Vein endothelial cell (primary cell): ENCODE results near the gene PRPF39. TPM values are rescaled to one million over a fixed set of nuclear protein-coding genes. Genes with fewer than 3 reads are reported as not detected.

ENCODE experiments used
- small RNA-seq: library from RNA; depleted of rRNA; stranded (forward); fragments of <200 nt; gene quantifications from one replicate; pipeline ENCODE3, GENCODE V24; 2012
- total RNA-seq: library from RNA; depleted of rRNA; stranded (reverse); fragments of >200 nt; gene quantifications from 2 replicates; pipeline ENCODE4 v1.2.3, GENCODE V29; 2012

PRPF39 gene, protein sequence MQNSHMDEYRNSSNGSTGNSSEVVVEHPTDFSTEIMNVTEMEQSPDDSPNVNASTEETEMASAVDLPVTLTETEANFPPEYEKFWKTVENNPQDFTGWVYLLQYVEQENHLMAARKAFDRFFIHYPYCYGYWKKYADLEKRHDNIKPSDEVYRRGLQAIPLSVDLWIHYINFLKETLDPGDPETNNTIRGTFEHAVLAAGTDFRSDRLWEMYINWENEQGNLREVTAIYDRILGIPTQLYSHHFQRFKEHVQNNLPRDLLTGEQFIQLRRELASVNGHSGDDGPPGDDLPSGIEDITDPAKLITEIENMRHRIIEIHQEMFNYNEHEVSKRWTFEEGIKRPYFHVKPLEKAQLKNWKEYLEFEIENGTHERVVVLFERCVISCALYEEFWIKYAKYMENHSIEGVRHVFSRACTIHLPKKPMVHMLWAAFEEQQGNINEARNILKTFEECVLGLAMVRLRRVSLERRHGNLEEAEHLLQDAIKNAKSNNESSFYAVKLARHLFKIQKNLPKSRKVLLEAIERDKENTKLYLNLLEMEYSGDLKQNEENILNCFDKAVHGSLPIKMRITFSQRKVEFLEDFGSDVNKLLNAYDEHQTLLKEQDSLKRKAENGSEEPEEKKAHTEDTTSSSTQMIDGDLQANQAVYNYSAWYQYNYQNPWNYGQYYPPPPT
- total RNA-seq: 26.1 and 37.7 TPM in 2 replicates

DNA sequence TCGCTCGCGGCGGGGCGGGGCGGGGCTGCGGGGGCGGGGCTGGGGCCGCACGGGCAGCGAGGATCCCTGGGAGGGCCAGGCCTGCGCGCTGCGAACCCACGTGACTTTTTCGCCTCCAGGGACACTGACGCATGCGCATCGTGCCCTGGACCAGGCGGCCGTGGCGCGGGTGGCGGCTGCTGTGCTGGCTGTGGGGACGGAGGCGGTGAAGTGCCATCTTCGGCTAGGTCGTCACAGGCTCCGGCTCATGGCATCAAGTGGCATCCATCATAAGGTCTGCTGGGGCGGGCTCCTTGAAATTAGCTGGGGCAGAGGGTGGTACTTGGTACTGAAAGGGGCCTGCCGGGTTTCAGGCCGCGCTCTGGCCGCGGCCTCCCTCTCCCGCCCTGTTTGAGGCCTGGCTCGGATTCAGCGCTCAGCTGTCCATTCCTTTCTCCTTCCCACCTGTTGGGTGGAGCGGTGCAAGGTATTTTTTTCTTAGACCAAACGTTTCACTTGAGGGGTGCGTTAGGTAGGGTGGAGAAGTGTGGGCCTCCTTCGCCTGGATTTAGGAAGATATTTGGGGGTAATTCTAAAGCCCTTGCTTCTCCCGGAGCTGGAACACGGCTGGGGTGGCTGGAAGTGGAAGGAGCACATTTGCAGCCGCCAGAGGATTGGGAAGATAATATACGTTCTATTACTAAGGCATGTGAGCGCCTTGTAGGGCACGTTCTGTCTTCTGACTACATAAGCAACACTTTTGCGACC lies at the start of gene PRPF39:
TSS of gene PRPF39 (plus strand) at position 141 of the 747 bp plus-strand sequence. CDS start 11,124 bp downstream, outside the sequence.

DNA sequence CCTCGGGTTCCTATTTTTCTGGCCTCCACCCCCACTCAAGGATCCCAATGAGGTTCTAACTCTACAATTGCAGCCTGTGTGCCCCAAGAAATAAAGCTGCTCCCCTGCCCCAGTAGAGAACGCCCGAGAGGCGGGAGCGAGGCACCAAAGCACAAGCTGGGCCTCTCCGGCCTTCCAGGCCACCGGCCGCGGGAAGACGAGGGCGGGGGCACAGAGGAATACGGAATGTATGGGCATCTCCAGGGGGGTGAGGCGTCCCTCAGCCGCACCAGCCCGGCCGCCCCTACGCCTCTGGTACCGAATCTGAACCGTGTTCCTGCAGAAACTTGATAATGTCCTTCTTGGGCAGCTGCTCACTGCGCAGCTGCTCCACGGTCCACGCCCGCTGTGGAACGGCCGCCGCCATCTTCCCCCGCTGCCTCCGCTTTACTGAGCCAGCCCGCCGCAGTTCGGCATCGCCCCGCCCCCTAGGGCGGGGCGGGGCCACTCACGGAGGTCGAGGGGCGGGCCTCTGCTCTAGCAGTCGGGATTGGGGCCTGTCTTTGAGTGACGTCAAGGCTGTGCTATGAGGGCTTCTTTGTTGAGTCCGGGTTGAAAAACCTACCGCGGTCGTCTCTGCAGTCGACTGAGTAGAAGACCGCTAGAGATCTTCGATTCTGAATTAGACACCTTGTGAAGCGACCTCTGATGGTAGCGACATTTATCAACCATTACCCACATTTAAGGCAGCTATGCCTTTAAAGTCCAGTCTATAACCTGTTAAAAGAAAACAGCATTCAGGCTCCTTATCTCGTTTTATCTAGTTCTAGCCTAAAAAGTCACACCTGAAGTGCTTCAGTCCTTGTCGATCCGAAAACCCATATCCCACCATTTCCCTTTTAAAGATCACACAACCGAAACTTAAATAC lies 50.4 kb downstream of the PRPF39 start, which contains the start of gene FKBP3:
TSS of gene FKBP3 (minus strand) at position 431 of the 908 bp plus-strand sequence. CDS start at position 406, 25 bp downstream.

DNA sequence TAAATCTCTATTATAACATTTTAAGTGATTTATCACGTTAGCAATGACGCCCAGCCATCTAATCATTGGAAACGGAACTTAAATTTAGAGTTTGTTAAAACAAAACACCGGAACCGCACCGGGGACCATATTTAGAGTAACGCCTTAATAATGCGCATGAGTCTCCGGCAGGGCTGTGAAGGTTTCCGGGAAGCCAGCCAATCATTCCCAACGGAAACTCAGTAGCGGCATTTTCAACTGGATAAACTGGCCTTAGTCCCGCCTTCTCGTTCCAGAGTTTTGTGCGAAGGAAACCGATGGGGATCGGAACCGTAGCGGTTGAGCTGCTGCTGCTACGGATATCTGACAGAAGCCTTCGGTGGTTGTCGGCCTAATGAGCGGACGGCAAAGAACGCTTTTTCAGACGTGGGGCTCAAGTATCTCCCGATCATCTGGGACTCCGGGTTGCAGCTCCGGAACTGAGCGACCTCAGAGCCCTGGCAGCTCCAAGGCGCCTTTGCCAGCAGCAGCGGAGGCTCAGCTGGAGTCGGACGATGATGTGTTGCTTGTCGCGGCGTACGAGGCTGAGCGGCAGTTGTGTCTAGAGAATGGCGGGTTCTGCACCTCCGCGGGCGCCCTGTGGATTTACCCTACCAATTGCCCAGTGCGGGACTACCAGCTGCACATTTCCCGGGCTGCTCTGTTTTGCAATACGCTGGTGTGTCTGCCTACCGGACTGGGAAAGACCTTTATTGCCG lies 51.9 kb downstream of the PRPF39 start, which contains the start of gene FANCM:
TSS of gene FANCM (plus strand) at position 272 of the 737 bp plus-strand sequence. CDS start at position 374, 102 bp downstream.

Small RNAs within 50 kb of the gene (small RNA-seq; reads per million reads assigned to genes)
- gene RF00151 (not detected), gene SNORD127 (9,036 reads per million, percentile 100 among the genes with 10 or more reads in this experiment)

Other genes starting within 250 kb of the PRPF39 start
- gene KLHL28, start 122.2 kb upstream of the PRPF39 start, total RNA-seq: 7.8 and 9.9 TPM in 2 replicates
- 14.0 and 18.0 TPM in 2 replicates for gene TOGARAM1, start 121.9 kb upstream of the PRPF39 start, total RNA-seq
- 23.2 and 31.2 TPM in 2 replicates for gene FKBP3, start 50.4 kb downstream of the PRPF39 start, total RNA-seq
- 10.5 and 15.0 TPM in 2 replicates for gene FANCM, start 51.8 kb downstream of the PRPF39 start, total RNA-seq
- gene MIS18BP1, start 169.1 kb downstream of the PRPF39 start, total RNA-seq: 22.9 and 40.8 TPM in 2 replicates